C4-2B (cell line): ENCODE measurements around the gene AIRE.
"Not testable (repeated sequence)": the region's sequence is repeated elsewhere in the genome, so short reads cannot be mapped to it uniquely, and the experiment has no call there.

Experiments used
- H3K27ac ChIP-seq: fragments of 450-650 bp; 2 replicates; pipeline ENCODE4 v1.5.1; 2017
- CTCF ChIP-seq: fragments of 450-650 bp; conservative IDR thresholded peaks from 2 replicates; pipeline ENCODE4 v1.5.1; 2017; ENCODE audit warnings: mild to moderate bottlenecking
- ZFX ChIP-seq: fragments of 450-650 bp; IDR thresholded peaks from 2 replicates; pipeline ENCODE4 v1.6.1; 2017

The AIRE gene

GRCh38 chr21:44285138-44285992, at the start of gene AIRE:
TSS of gene AIRE (plus strand) at chr21:44285876. CDS start at chr21:44286007, 131 bp downstream.
- no peak for TF ChIP-seq ZFX
- TF ChIP-seq CTCF: no peak
- no peak within 1 kb of the TSS for H3K27ac ChIP-seq

- not testable (repeated sequence) for H3K27ac ChIP-seq
Observed at GRCh38 chr21:44240353-44240752, 45.3 kb upstream of the AIRE start.

GRCh38 chr21:44240842-44241241, 44.8 kb upstream of the AIRE start, which contains the start of gene ICOSLG:
TSS of gene ICOSLG (minus strand) at chr21:44240943. CDS start at chr21:44240817, 126 bp downstream.
- not testable (repeated sequence) for H3K27ac ChIP-seq

- not testable (repeated sequence) for H3K27ac ChIP-seq
Observed at GRCh38 chr21:44241281-44241680, 44.4 kb upstream of the AIRE start.

- H3K27ac ChIP-seq: not testable (repeated sequence)
Observed at GRCh38 chr21:44243980-44244379, 41.7 kb upstream of the AIRE start.

GRCh38 chr21:44247904-44248303, 37.8 kb upstream of the AIRE start:
- not testable (repeated sequence) for H3K27ac ChIP-seq

GRCh38 chr21:44249204-44250037, 36.3 kb upstream of the AIRE start:
- not testable (repeated sequence) for H3K27ac ChIP-seq

- TF ChIP-seq ZFX: no peak
- TF ChIP-seq CTCF: no peak
- H3K27ac ChIP-seq: no peak overlapping the region
Observed at GRCh38 chr21:44253832-44254710, 31.6 kb upstream of the AIRE start.

GRCh38 chr21:44255511-44255981, 30.1 kb upstream of the AIRE start:
- TF ChIP-seq CTCF: no peak
- TF ChIP-seq ZFX: no peak
- no peak overlapping the region for H3K27ac ChIP-seq

- H3K27ac ChIP-seq: no peak overlapping the region
- TF ChIP-seq ZFX (no peak), CTCF (no peak)
Observed at GRCh38 chr21:44258056-44258725, 27.5 kb upstream of the AIRE start.
